Ectodermal cell (in vitro differentiated cells): ENCODE results near the gene HOXB9.

Experiments
- H3K27ac ChIP-seq: 2 replicates; pipeline ENCODE4 v1.7.0; 2013; ENCODE audit warnings: mild to moderate bottlenecking, low read depth, low read length; ENCODE audit not compliant: insufficient read depth, poor library complexity, severe bottlenecking
- H3K27me3 ChIP-seq: 2 replicates; pipeline ENCODE4 v1.7.0; 2013; ENCODE audit warnings: mild to moderate bottlenecking, low read length; ENCODE audit not compliant: insufficient read depth, control insufficient read depth, poor library complexity, severe bottlenecking
- H3K36me3 ChIP-seq: one replicate; pipeline ENCODE4 v1.7.0; 2013; ENCODE audit warnings: low read length; ENCODE audit not compliant: control insufficient read depth, insufficient read depth
- H3K4me1 ChIP-seq: one replicate; pipeline ENCODE4 v1.7.0; 2013; ENCODE audit warnings: low read length; ENCODE audit not compliant: control insufficient read depth, insufficient read depth
- H3K4me3 ChIP-seq: 2 replicates; pipeline ENCODE4 v1.7.0; 2013; ENCODE audit warnings: low read depth, low read length, control low read depth; ENCODE audit not compliant: insufficient read depth
- H3K9me3 ChIP-seq: 2 replicates; pipeline ENCODE4 v1.7.0; 2013; ENCODE audit warnings: mild to moderate bottlenecking, low read length, moderate library complexity; ENCODE audit not compliant: control insufficient read depth
- WGBS, 2 experiments: methylation state at CpG; one replicate each; pipeline ENCODE4 v1.1.7; 2013; ENCODE audit warnings: missing lambda C conversion rate in 2 of 2; 5-methylcytosine and 5-hydroxymethylcytosine counted together

HOXB9 gene

DNA sequence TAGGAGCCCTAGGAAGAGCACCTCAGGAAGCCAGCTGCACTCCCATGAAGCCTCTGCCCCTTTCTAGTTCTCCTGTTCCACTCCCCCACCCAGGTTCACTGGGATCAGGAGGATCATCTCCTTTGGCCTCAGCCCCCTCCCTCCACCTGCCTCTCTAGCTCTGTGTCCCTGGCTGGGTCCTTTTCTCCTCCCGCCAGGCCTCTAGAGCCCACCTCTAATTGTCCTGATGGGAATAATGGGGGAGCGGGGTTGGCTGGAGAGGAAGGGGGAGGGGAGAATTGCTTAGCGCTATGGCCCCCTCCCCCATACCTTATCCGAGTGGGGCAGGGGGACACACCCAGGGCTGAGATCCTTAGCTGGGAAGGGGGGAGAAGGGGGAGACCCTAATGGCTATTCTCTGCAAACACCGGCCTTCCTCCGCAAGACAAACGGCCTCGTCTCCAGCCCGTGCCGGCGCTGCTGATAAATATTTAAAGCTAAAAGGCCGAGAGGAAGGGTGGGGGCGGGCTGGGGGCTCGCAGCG is 16.3 kb downstream of the HOXB9 start:
- Histone ChIP-seq H3K36me3 (no peaks in the 10 kb centered on the region), H3K9me3 (no peaks in the 10 kb centered on the region), H3K27me3 (peaks cover 100% of the 10 kb centered on the region), H3K4me1 (peaks cover 7% of the 10 kb centered on the region), H3K27ac (no peak overlapping the region), H3K4me3 (no peak overlapping the region)
- 1% methylated on average over 11 to 13 of the region's 15 CpGs for WGBS, 2 experiments

DNA sequence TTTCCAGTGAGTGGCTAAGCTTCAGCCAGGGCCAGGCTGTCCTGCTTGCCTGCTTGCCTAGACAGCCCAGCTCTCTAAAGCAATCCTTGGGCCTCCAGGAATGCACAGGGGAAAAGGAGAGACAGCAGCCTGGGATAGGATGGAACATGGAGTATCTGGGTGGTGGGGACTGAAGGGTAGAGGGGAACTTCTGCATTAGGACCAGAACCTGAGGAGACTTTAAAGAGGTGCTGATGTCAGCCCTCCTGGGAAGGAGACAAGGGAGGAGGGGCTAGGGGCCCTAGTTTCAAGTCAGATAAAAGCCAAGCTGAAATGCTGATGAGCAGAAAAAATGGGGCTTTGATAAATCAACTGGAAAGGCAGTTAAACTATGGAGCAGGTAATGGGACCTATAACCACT is 17.1 kb downstream of the HOXB9 start:
- no peaks in the 10 kb centered on the region for H3K9me3 ChIP-seq
- H3K4me3 ChIP-seq = no peak overlapping the region
- no peaks in the 10 kb centered on the region for H3K36me3 ChIP-seq
- H3K27ac ChIP-seq = no peak overlapping the region
- H3K27me3 ChIP-seq = peaks cover 100% of the 10 kb centered on the region
- H3K4me1 ChIP-seq = peaks cover 7% of the 10 kb centered on the region

DNA sequence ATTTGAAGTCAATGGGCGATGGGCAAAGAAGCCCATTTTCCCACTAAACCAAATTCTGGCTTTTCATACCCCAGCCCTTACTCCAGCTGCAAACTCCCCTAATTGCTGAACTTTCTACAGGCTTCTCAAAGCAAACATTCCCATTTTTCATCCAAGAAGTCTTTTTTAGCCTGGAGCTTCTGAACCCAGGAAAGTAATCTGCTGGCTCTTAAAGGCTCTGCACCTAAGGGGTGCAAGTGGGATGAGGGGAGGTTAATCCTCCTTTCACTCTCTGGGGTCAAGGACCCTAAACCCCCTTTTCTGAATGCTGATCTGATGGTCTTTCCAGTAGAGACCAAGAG is 17.7 kb downstream of the HOXB9 start:
- Histone ChIP-seq H3K27ac (no peak overlapping the region), H3K36me3 (no peaks in the 10 kb centered on the region), H3K9me3 (no peaks in the 10 kb centered on the region), H3K4me1 (peaks cover 7% of the 10 kb centered on the region), H3K27me3 (peaks cover 100% of the 10 kb centered on the region), H3K4me3 (no peak overlapping the region)
- 42% methylated on average over 1 of the region's 1 CpG for WGBS, 2 experiments

DNA sequence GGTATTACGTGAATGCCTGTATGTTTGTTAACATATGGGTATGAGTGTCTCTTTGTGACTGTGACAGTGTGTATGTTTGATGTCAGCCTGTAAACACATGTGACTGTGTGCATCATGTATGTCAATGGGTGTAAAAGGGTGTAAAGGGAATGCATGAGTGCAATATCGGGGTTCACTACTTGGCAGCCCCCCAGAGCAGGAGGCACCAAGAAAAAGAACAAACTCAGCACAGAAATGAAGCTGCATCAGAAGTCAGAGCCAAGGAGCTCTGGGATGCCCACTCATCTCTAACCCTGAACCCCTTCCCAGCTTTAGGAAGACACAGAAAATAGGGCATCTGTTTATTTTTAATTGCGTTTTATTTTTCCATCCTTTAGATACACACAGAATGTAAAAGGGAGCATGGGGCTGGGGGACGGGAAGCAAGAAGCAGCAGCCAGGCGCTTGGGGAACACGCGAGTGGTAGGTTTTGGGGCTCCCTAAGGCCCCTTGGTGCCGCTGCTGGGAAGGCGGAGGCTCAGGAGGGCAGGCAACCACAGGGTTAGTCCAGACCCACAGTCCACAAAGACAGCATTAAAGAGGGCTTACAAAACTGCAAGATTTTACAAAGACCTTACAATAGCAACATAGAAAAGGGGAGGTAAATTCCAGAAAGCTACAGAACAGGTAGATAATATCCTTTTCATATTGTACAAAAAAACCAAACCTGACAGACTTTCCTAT is 19.1 kb downstream of the HOXB9 start:
- Histone ChIP-seq H3K36me3 (no peaks in the 10 kb centered on the region), H3K27ac (no peak overlapping the region), H3K4me3 (no peak overlapping the region), H3K4me1 (peaks cover 7% of the 10 kb centered on the region), H3K27me3 (peaks cover 100% of the 10 kb centered on the region), H3K9me3 (no peaks in the 10 kb centered on the region)
- 32% methylated on average over 8 to 9 of the region's 9 CpGs for WGBS, 2 experiments

DNA sequence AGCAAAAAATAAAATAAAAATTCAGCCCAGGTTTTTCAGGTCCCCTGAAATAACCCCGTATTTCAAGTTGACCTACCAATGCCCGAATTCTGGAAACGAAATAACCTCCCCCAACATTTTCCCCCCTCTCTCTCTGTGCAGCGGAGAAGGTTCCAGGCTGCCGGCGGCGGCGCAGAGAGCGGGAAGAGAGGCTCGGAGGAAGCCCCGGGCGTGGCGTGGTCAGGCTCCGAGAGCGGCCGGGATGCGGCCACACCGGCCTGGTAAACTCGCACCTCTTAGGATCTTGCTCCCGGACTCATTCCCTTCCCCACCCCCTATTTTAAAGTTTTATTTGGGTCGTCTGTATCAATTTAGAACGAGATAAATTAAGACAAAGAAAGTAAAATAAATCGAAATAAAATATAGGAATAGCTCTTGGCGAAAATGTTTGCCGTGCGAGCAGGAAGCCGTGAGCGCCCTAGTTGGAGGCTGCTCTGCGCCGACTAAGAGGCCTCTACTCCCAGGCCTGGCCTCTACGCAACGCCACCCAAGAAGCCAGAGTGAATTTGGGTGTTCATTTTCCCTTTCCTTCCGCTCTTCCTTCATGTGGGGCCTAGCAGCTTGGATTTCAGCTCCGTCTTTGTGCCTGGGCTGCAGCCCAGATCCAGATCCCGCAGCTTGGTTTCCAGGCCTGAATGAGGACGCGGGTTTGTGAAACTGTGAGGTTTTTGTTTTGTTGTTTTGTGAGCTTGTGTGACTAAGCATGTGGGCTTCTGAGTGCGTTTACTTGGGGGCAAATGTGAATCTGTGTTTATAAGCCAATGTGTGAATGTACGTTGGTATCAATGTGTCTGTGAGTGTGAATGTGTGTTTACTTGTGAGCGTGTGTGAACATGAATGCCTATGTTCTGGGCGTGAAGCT is 19.9 kb downstream of the HOXB9 start:
- peaks cover 7% of the 10 kb centered on the region for H3K4me1 ChIP-seq
- no peaks in the 10 kb centered on the region for H3K9me3 ChIP-seq
- peaks cover 100% of the 10 kb centered on the region for H3K27me3 ChIP-seq
- H3K27ac ChIP-seq = no peak overlapping the region
- 9 to 10% methylated on average over 38 to 41 of the region's 41 CpGs for WGBS, 2 experiments
- no peak overlapping the region for H3K4me3 ChIP-seq
- H3K36me3 ChIP-seq = no peaks in the 10 kb centered on the region

DNA sequence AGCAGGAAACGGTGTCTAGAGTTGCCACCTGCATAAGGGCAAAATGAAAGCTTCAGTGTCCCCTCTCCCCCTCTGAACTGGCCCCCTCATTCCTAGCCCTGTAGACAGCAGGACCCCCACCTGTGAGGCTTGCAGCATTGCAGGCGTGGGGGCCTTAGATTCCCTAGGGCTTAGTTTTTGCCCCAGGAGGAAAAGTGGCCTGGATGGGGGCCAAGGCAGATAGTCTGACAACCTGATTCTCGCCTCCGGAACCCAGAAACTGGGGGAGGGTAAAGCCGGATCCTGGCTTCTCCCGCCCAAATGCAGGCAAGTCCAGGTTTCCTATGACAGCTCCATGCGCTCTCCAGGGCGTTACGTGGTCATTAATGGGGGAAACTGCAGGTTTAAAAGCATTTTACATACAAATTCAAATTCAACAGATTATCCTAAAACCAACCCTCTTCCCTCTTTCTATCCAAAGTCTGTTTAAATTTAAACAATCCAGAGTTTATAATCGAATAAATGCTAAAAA is 20.7 kb downstream of the HOXB9 start:
- WGBS, 2 experiments = 8% methylated on average over 10 of the region's 10 CpGs
- Histone ChIP-seq H3K4me1 (peaks cover 5% of the 10 kb centered on the region), H3K4me3 (no peak overlapping the region), H3K27ac (no peak overlapping the region), H3K36me3 (no peaks in the 10 kb centered on the region), H3K9me3 (no peaks in the 10 kb centered on the region), H3K27me3 (peaks cover 100% of the 10 kb centered on the region)

DNA sequence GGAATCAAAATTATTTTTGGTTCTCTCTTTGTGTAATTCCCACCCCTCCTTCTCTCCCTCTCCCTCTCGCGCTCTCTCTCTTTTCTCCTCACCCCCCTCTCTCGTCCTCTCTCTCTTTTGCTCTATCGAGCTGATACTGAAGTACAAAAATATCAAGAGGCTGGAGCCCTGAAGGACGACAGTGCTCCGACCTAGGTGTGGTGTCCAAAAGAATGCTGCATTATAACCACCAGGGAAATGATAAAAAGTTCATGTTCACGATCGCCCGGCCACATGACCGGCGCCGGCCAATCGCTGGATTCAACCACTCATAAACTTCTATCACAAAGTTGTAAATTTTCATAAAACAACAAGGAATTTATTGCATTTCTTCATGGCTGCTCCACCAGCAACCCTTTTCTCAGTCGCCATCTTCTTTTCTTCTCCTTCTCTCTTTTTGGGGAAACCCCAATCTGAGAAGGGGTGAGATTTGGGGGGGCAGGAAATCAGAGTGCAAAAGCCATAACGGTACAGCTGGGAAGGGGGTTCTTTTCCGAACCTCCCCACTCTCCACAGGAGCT is 21.3 kb downstream of the HOXB9 start, which contains the start of gene HOXB6:
Gene HOXB6, minus strand, starts transcription at position 217 of the 560 bp plus-strand sequence. CDS start 6,836 bp downstream, outside the sequence.
- Histone ChIP-seq H3K27ac (no peak within 1 kb of the TSS), H3K9me3 (no peaks in the 10 kb centered on the region), H3K4me3 (no peak within 1 kb of the TSS)

DNA sequence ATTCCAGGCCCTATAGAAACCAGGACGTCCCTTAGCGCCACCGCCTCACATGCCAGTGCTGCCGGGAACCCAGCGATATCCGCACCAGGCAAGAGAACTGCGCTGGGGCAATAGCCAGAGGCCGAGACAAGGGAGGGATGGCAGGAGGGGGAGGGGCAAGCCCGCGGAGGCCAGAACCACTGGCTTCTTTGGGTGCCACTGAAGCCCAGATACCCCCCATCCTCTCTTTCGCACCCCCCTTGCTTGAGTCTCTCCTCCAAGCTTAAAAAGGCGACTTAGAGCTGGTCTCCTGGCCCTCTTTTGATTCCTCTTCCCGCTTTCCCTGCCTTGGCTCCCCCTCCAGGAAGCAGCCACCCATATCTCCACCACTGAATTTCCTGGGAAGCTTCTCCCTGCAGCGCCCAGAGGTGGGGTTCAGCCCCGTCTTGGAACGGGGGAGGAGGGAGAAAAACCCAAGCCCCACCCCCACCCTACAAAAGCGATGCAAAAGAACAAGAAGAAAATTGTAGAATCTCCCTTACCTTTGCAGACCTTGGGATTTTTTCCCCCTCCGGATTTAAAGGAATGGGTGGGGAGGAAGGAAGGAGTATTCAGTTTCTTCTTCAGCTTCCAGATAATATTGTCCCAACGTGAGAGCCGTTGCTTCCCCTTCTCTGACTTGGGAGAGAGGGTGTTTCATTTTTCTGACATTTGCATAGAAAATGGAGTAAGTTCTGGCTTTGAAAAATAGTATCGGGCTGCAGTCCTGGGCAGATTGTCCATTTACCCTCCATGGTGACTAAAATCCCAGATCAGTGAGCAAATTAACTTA is 22.0 kb downstream of the HOXB9 start:
- no peak overlapping the region for H3K4me3 ChIP-seq
- WGBS, 2 experiments = 3 to 6% methylated on average over 19 of the region's 21 CpGs
- H3K27ac ChIP-seq = no peak overlapping the region
- H3K36me3 ChIP-seq = no peaks in the 10 kb centered on the region
- peaks cover 100% of the 10 kb centered on the region for H3K27me3 ChIP-seq
- no peaks in the 10 kb centered on the region for H3K4me1 ChIP-seq
- no peaks in the 10 kb centered on the region for H3K9me3 ChIP-seq

More for the DNA sequence above, 21.3 kb downstream of the HOXB9 start, which contains the start of gene HOXB6:
- peaks cover 100% of the 10 kb centered on the region for H3K27me3 ChIP-seq
- H3K36me3 ChIP-seq = no peaks in the 10 kb centered on the region
- no peaks in the 10 kb centered on the region for H3K4me1 ChIP-seq
- 17% methylated on average over 16 of the region's 16 CpGs for WGBS, 2 experiments

DNA sequence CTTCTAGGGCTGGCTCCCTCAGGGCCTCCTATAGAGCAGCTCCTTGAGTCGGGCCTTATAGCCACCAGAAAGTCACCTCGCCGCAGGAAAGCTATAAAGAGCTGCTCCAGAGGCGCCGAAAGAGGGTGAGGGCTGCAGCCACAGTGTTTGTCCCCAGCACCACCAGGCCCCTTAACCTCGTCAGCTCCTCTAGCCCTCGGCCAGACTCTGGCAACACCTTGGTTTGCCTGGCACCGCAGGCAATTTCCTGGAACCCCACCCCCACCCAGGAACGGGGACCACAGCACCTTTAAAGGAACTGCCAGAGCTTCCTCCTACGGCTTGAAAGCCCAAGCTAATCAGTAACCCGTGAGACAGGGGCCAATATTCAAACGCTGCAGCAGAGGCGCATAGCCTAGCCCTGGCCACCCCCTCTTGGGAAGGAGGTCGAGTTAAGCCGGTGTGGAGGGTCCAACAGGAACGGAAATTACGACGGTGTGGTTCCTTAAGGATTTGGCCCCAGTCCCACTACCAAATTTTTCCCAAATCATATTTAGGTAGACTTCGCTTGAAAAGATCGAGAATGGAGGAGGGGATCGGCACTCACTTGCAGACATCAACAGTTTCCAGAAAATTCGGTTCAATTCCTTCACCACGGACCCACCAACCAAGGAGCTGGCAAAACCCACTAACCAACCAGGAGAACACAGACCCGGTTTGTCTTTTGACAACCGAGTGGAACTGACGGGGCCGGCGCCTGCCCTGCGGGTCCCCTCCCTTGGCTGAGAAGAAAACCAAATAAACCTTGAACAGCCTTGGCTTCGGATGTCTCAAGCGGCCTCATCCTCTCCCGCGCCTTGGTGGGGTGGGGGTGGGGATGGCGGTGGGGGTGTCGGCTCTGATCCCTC is 24.4 kb downstream of the HOXB9 start:
- no peaks in the 10 kb centered on the region for H3K36me3 ChIP-seq
- no peak overlapping the region for H3K4me3 ChIP-seq
- 9 to 11% methylated on average over 35 of the region's 35 CpGs for WGBS, 2 experiments
- H3K4me1 ChIP-seq = no peaks in the 10 kb centered on the region
- no peak overlapping the region for H3K27ac ChIP-seq
- H3K9me3 ChIP-seq = no peaks in the 10 kb centered on the region
- peaks cover 100% of the 10 kb centered on the region for H3K27me3 ChIP-seq
